Activated T-helper 9 cell treated with anti-CD3 and anti-CD28 coated beads, Interleukin-2, amount 50 U/mL, for 16 hours (primary cell): ENCODE data around the gene CCNO.

ENCODE experiments used
- DNase-seq: peaks from one replicate; pipeline ENCODE4 v3.0.0-alpha.2; 2020; ENCODE audit warnings: low read depth

Gene CCNO

DNA sequence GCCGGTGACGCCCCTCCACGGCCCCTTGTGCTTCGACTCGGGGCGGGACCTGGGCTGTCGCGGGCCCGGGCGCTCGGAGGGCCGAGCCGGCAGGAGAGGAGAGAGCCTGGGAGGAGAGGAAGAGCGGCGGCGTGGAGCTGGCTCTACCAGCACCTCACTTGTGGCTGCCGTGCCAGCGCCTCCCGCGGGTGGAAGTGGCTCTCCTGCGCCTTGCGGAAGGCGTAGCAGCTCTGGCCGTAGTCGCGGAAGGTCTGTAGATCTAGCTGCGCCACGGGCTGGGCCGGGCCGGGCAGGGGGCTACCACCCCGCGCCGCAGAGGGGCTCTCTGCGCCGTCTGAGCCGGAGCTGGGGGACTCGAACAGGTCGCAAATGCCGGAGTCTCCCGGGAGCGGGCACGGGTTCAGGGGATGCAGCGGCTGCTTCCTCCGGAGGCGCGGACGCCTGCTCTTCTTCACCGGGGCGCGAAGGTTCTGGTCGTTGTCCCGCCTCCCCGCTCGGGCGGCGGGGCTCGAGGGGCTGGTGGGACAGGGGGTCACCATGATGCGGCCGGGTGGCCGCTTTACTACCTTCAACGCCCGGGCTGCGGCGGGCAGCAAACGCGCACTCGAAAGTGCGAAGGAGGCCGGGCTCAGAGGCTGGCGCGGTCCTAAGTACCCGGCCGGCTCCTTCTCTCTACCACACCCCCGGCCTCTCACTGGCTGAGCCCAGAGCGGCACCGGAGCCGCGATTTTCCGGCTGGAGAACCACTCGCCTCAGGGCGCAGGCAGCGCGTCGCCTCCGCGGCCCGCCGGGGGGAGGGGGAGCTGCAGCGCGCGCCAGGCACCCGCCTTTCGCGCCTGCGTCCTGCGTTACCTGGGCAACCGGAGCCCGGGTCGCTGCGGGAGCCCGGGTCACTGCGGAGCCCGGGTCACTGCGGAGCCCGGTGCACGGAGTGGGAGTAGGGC lies at the start of gene CCNO:
Gene CCNO (minus strand): TSS at position 624 of the 944 bp plus-strand sequence. CDS start 85 bp downstream, at position 539.
- DNase-seq = peak; percentile 44

DNA sequence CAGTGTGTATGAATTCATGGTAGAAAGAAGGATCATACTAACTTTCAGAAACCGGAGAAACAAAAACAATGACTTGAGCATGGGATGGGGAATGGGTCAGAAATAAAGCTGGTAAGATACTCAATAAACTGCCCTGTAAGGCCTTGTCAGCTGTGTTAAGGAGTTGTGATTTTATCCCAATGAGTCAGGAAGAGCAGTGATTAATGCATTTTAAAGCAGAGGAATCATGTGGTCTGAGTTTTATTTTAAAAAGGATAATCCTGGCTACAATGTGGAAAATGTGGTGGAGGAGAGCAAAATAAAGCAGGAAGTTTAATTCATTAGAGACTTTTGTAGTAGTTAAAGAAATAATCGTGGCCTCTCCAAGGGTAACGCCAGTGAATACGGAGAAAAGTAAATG lies 45.4 kb upstream of the CCNO start:
- no peak for DNase-seq

DNA sequence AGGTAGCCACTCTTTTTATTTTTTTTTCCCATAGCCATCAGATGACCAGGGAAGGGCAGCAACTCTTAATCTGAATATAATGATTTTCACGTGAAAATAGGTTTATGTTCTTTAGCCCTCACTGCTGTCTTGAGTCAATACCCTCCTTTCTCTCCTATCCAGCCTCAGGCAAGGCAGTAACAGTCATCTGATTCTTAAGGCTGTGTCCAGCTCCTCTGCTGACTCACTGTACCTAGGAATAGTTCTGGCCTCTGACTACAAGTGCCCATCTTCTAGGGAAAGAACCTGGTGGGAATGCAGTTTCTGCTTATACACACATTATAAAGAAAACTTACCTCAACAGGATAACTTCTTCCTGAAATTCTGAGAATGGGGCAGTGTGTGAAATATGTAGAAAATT lies 43.4 kb upstream of the CCNO start:
- DNase-seq = no peak

DNA sequence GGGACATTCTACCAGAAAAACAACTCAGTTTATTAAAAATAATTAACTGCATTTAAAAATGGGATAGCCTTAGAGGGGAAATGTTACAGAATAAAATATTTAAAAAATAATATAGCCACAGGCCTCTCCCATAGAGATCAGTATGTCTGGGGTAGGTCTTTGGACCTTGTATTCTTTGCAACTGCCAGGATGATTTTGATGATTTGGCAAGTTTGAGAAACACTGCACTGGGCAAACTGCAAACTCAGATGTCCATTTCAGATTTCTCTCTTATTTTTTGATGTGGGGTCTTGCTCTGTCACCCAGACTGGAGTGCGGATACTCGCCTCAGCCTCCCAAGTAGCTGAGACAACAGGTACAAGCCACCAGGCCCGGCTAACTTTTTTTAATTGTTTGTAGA lies 24.9 kb upstream of the CCNO start:
- DNase-seq = no peak

- no peak for DNase-seq
These were observed 21.4 kb upstream of the CCNO start for GRCh38 chr5:55254802-55255201.

DNA sequence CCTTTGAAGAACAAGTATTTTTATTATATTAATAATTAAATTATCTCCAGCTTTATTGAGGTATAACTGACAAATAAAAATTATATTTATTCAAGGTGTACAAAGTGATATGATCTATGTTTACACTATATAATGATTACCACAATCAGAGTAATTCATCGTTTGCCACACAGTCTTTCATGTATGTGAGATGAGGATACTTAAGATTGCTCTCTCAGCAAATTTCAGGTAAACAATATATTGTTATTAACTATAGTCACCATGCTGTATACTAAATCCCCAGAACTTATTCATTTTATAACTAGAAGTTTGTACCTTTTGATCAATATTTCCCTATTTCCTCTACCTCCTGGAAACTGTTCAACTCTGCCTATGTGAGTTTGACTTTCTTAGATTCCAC lies 16.7 kb upstream of the CCNO start:
- no peak for DNase-seq

- DNase-seq = no peak
These were observed 8.3 kb upstream of the CCNO start for GRCh38 chr5:55241746-55242145.

- DNase-seq = no peak
These were observed 3.4 kb upstream of the CCNO start for GRCh38 chr5:55236800-55237199.

DNA sequence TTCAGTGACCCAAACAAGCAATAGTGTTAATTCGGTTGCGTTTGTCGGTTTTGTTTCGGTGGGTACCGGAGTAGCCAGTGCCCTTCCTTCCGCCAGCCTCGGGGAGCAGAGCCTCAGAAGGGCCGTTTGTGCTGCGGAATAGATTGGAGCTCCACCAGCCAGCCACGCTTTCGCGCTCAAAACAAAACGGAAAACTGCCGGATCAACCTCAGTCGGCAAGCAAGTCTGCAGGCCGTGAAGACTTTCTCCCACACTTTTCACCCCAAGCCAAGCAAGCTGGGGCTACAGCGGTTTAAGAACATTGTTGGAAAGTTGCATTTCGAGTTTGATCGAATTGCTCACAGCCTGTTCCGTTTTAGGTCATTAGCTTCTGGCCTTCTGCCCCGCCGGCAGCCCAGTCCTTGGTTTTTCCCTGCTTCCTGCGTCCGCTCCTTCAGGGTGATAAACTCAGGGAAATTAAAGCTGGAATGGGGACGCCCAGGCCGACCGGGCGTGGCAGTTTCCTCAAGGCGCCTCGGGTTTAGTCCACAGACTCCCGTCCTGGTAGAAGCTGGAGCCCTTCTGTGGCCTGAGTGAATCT lies 803 bp upstream of the CCNO start:
- no peak for DNase-seq

GRCh38 chr5:55232271-55232984 lies 980 bp downstream of the CCNO start:
- no peak for DNase-seq

GRCh38 chr5:55231919-55232270 lies 1.5 kb downstream of the CCNO start:
- no peak for DNase-seq

- DNase-seq = no peak
These were observed 2.1 kb downstream of the CCNO start for GRCh38 chr5:55231029-55231918.

- no peak for DNase-seq
These were observed 3.2 kb downstream of the CCNO start for GRCh38 chr5:55230086-55230629.

- no peak for DNase-seq
These were observed 5.6 kb downstream of the CCNO start for GRCh38 chr5:55227664-55228430.

GRCh38 chr5:55226934-55227663 lies 6.3 kb downstream of the CCNO start, which contains the start of gene MCIDAS:
MCIDAS (minus strand) TSS chr5:55227315; CDS start chr5:55227138, 177 bp downstream.
- peak; percentile 44 for DNase-seq

DNA sequence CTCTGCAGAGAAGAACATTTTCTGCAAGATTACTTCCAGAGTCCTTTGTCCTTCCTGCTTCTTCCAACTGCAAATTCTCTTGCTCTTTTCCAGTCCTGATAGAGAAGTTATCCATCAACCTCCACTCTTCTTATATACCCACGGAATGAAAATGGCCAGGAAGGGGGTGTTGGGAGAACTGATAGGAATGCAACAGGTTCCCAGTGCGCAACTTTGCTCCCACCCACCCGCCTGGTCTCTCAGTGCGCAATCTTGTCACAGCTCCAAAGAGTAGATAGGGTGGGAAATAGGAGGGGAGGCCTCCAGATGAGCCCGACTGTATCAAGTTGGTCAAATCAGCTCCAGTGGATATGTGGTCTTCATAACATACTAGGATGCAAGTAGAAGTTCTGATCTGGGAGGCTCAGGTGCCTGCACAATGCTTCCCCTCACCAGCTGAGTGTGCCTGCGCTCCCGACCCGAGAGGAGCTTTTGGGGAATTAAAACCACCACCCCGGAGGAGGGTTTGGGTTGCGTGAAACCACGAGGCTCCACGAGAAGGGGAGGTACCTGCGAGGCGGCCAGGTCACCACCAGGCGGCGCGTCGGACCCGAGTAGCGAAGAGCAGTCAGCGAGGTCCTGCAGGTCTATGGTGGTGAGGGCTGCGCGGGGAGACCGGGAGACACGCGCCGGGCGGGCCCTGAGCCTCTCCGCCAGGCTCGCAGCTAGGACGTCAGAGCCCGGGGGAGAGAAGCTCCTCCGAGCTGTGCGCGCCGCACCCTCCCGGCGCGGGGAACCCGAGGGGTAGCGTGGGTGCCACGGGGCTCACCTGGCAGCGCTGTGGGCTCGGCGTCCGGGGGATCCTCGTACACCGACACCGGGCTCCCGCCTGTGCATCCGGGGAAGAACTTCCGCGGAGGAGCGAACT lies 7.1 kb downstream of the CCNO start:
- no peak for DNase-seq

DNA sequence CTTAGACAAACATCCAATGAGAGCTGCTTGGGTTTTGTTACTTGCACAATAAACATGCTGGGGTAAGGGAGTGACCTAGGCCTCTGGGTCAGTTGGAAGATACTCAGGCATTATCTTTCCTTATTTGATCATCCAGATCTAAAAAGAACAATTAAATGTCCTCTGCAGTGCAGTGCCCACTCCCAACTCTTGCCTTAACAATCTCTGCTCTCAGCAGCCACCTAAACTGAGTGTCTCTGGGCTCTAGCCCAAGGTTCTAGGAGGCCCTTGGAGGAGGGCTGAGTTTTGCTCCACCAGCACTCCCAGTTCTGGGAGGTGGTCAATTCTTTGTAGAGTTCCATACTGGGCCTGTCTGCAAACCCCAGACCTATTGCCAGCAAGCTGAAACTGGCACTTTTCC lies 8.1 kb downstream of the CCNO start:
- DNase-seq = no peak

GRCh38 chr5:55223812-55224240 lies 9.6 kb downstream of the CCNO start:
- DNase-seq = no peak
